HCT116 (cell line): Measurements from ENCODE around the gene AIF1L.

Experiments
- ATF3 ChIP-seq: IDR thresholded peaks from 2 replicates; pipeline ENCODE4 v1.6.1; 2012
- EZH2 ChIP-seq: fragments of 200-600 bp; sonication (generic); IDR thresholded peaks from 2 replicates; pipeline ENCODE4 v1.6.1; 2017; ENCODE audit warnings: antibody characterized with exemption, mixed run types
- EZH2phosphoT487 ChIP-seq: fragments of 200-600 bp; IDR thresholded peaks from 2 replicates; pipeline ENCODE4 v1.6.1; 2018; ENCODE audit warnings: antibody characterized with exemption, borderline replicate concordance
- JUND ChIP-seq: IDR thresholded peaks from 2 replicates; pipeline ENCODE4 v1.6.1; 2012
- MAX ChIP-seq: IDR thresholded peaks from 2 replicates; pipeline ENCODE4 v1.6.1; 2012
- POLR2A ChIP-seq: IDR thresholded peaks from 2 replicates; pipeline ENCODE4 v1.7.0; 2011; ENCODE audit warnings: borderline replicate concordance; ENCODE audit not compliant: insufficient read depth, insufficient read length; ENCODE audit errors: extremely low read depth
- RAD21 ChIP-seq: IDR thresholded peaks from 2 replicates; pipeline ENCODE4 v1.6.1; 2012; ENCODE audit warnings: low read depth, mild to moderate bottlenecking
- ZNF274 ChIP-seq: fragments of 200-500 bp; sonication (Bioruptor generic); IDR thresholded peaks from 2 replicates; pipeline ENCODE4 v1.6.1; 2014; ENCODE audit warnings: mild to moderate bottlenecking, low read depth, low read length, inconsistent platforms
- TF ChIP-seq, protein P1 (sequence below), 3 experiments: fragments of 200-600 bp in 1 of 3; sonication (generic) in 1 of 3; IDR thresholded peaks in 2 of 3; conservative IDR thresholded peaks in 1 of 3; 2 replicates each; pipeline ENCODE4 v1.5.1; 2012 to 2017; ENCODE audit warnings: low read depth in 2 of 3, low read length in 2 of 3, antibody characterized with exemption in 1 of 3, borderline replicate concordance in 1 of 3, control low read depth in 1 of 3, mild to moderate bottlenecking in 1 of 3, mixed read lengths in 1 of 3, mixed run types in 1 of 3, moderate library complexity in 1 of 3; ENCODE audit not compliant: insufficient read depth in 1 of 3

DNA sequence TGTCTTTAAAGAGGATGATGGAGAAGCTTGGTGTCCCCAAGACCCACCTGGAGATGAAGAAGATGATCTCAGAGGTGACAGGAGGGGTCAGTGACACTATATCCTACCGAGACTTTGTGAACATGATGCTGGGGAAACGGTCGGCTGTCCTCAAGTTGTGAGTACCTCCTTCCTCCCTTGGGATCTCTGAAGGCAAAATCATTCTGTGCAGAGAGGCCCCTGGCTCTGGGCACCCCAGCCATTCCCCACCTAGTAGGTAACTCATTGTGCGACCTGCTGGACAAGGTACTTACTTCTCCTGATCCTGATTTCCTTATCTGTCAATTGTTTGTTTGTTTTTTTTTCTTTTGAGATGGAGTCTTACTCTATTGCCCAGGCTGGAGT lies 21.4 kb downstream of the AIF1L start:
- TF ChIP-seq, protein P1, sequence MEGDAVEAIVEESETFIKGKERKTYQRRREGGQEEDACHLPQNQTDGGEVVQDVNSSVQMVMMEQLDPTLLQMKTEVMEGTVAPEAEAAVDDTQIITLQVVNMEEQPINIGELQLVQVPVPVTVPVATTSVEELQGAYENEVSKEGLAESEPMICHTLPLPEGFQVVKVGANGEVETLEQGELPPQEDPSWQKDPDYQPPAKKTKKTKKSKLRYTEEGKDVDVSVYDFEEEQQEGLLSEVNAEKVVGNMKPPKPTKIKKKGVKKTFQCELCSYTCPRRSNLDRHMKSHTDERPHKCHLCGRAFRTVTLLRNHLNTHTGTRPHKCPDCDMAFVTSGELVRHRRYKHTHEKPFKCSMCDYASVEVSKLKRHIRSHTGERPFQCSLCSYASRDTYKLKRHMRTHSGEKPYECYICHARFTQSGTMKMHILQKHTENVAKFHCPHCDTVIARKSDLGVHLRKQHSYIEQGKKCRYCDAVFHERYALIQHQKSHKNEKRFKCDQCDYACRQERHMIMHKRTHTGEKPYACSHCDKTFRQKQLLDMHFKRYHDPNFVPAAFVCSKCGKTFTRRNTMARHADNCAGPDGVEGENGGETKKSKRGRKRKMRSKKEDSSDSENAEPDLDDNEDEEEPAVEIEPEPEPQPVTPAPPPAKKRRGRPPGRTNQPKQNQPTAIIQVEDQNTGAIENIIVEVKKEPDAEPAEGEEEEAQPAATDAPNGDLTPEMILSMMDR (IDR thresholded peaks at IDR 0.05 in 2 of 3, conservative IDR thresholded peaks at IDR 0.05 in 1 of 3; ENCODE audit: borderline replicate concordance in 1 of 3, insufficient read depth in 1 of 3, low read depth in 2 of 3, low read length in 2 of 3): no peak
- TF ChIP-seq POLR2A (no peak), MAX (no peak), RAD21 (no peak), JUND (no peak), ATF3 (no peak), EZH2phosphoT487 (no peak), EZH2 (no peak), ZNF274 (no peak)
